GM12873 (cell line): ENCODE data around the gene MVB12A.

ENCODE experiments used
- CTCF ChIP-seq: IDR thresholded peaks from 2 replicates; pipeline ENCODE4 v1.5.1; 2012; ENCODE audit warnings: low read depth, mild to moderate bottlenecking, moderate library complexity, low read length, control low read depth; ENCODE audit not compliant: insufficient read depth; ENCODE audit errors: missing control alignments

The MVB12A gene

GRCh38 chr19:17406046-17406886 lies 13.6 kb upstream of the MVB12A start:
- no peak for TF ChIP-seq CTCF

GRCh38 chr19:17406887-17407196 lies 13.0 kb upstream of the MVB12A start:
- TF ChIP-seq CTCF, result no peak

- no peak for TF ChIP-seq CTCF
Measured at GRCh38 chr19:17409990-17410389, 9.9 kb upstream of the MVB12A start.

DNA sequence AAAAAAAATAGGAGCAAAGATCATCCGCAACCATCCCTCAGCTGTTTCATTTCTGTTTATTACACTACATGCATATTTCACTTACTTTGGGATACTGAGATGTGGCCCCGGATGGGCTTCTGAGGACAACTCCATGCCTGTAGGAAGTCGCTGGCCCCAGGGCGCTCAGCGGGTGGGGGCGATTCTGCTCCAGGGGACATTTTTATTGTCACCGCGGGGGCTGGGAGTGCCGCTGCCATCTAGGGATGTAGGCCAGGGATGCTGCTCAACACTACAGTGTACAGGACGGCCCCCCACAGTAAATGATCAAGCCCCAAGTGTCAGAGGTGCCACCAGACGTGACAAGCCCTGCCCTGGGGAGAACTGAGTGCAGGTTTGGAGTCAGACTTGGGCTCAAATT lies 8.0 kb upstream of the MVB12A start:
- no peak for TF ChIP-seq CTCF

- no peak for TF ChIP-seq CTCF
Measured at GRCh38 chr19:17414097-17414496, 5.8 kb upstream of the MVB12A start.

- TF ChIP-seq CTCF, result no peak
Measured at GRCh38 chr19:17415121-17415520, 4.7 kb upstream of the MVB12A start.

GRCh38 chr19:17418710-17419109 lies 1.1 kb upstream of the MVB12A start:
- TF ChIP-seq CTCF, result no peak
